HT-29 (cell line): ENCODE data around the gene DUSP28. TPM values are rescaled to one million over a fixed set of nuclear protein-coding genes. Genes with fewer than 3 reads are reported as not detected.
A peak's percentile ranks its signal among the peaks of the same experiment; 100 is the strongest.

Experiments used
- DNase-seq: peaks from one replicate; pipeline ENCODE4 v3.0.0-alpha.2; 2015; ENCODE audit warnings: low spot score
- total RNA-seq: library from RNA; depleted of rRNA; stranded (reverse); fragments of >200 nt; shearing (Covaris generic); gene quantifications from 2 replicates; pipeline ENCODE4 v1.2.3, GENCODE V29; 2014; rRNA removed

The DUSP28 gene
- total RNA-seq, 1 experiment from 2014 or later = 10.0 TPM

DNA sequence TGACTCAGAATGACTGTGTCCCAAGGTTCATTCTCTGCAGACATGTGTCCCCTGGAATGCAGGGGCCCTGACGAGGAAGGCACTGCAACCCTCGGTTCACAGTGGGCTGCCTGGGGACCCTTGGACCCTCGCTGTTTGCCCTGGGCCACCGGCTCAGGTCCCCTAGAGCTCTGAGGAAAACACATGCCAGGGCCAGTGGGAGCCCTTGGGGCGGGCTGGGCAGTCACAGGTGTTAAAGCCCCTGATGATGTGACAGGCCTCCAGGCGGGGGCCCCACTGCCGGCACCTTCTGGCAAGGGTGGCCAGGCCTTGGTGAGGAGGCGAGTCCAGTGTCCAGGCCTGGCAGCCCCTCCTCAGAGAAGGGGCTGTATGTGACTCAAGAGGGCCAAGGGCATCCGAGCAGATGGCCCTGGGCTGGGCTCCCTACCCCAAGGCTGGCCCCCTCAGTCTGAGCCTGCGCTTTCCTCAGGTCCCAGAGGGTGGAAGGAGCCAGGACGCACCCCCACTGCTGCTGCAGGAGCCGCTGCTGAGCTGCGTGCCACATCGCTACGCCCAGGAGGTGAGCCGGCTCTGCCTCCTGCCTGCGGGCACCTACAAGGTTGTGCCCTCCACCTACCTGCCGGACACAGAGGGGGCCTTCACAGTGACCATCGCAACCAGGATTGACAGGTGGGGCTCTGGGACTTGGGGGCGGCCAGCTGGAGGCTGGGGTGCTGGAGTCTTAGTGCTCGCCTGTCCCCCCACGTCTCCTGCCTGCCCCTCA is 37.4 kb downstream of the DUSP28 start:
- no peak for DNase-seq

DNA sequence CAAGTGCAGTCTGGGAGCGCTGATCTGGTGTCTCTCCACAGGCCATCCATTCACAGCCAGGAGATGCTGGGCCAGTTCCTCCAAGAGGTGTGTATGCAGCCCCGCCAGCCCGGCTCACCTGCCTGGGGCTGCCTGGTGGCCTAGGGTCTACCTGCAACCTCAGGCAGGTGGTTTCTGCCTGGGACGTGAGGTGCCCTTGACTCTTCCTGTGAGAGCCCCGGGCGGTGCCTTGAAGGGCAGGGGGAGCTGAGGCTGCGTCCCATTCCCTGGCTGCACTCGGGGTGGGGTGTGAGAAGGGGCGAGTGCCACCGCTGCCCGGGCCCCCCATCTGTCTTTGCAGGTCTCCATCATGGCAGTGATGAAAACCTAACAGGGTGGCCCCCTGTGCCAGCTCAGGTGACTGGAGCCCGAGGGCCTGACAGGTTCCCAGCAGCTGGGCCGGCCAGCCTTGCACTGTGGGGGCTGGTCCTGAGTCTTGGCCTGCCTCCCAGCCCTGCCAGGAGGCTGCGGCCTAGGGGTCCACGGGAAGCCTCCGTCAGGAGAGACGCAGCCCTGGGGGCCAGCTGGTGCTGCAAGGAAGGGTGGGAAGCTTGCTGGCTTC is 38.3 kb downstream of the DUSP28 start:
- no peak for DNase-seq

- DNase-seq = no peak
These were observed 39.0 kb downstream of the DUSP28 start for GRCh38 chr2:240599141-240599583.

GRCh38 chr2:240600451-240600961 is 40.3 kb downstream of the DUSP28 start:
- DNase-seq = no peak

DNA sequence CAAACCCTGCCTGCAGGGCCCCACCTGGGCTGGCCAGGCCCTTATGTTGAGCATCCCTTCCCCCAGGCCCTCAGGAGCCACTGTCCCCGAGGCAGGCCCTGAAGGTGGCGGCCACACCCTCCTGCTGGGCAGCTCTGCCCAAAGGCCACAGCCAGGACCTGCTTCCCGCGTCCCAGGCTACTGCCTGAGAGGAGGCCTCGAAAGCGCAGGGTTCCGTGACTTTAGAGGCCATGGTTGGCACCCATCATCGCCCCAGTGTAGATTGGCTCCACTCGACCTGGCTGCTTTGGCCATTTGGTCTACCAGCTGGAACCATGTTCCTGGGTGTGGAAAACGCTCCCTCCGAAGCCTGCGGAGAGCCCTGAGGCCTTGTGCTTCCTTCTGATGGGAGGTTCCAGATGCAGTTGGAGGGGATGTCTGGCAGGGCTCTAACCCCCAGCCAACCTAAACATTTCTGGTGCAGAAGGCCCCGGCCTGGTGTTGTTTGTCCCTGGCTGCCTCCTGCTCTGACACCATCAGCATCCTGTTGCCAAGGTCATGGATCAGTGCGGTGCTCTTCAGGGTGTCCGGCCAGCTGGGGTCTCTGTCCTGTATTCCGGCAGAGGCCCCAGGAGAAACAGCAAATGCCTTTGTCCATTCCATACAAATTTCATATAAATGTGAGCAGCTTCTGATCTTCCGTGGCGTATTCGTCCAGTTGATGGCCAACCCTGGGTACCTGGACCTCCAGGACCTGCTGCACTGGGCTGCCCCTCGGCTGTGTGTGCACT is 41.1 kb downstream of the DUSP28 start:
- no peak for DNase-seq

DNA sequence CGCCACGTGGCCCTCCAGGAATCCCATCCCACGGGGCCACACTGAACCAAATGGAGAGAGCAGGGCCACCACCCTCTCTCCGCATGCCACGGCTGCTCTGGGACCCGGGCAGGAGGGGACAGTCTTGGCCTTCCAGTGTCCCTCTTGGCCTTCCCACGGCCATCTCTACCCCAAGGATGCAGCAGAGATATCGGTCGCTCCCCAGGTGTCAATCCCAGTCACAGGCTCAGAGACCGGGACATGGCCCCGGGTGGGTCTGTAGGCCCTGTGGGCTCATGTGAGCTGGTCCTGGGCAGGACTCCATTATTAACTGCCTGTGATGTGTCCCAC is 41.6 kb downstream of the DUSP28 start:
- DNase-seq = no peak

DNA sequence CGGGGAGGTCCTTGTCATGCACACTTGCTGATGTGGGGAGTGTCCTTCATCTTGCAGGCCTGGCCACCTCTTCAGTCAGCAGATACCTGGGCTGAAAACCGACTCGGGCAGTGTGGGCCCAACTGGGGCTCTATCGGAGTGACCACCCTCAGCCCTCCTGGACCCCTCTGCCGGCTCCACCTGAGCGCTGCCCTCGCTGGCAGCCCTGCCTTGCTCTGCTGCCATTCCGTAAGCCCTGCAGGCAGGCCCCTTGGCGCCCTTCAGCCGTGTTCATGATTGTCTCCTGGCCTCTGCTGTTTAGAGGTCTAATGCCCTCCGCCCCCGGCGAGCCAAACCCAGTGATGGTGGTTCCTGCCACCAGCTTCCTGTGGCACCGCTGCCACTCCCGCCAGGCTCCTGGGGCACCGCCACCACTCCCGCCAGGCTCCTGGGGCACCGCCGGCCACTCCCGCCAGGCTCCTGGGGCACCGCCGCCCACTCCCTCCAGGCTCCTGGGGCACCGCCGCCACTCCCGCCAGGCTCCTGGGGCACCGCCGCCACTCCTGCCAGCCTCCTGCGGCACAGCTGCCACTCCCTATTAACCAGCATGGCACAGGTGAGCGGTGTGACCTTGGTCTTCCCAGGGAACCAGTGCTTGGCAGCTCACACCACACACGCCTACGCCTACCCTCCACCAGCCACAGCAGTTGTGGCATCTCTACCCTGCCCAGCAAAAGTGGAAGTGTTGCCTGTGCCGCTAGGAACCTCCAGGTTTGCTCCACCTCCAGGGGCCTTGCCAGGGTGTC is 42.3 kb downstream of the DUSP28 start:
- no peak for DNase-seq

GRCh38 chr2:240603081-240603835 is 43.1 kb downstream of the DUSP28 start:
- DNase-seq = no peak

DNA sequence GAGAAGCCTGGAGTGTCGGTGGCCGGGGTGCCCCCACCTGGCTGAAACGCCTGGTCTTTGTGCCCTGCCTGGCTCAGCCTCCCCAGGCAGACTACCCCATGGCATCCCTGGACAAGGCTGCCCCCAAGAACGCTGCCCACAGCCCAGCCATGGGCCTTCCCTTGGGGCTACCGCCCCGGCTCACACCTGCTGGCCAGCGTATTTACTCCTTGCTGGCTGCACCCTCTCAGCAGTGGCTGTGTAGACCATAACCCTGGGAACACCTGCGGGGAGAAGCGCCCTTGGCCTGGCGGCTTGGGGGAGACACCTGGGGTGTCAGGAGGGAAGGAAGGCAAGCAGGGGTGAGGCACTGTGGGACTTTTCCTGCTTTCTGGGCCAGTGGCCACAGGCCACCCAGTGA is 43.7 kb downstream of the DUSP28 start:
- DNase-seq = no peak

DNA sequence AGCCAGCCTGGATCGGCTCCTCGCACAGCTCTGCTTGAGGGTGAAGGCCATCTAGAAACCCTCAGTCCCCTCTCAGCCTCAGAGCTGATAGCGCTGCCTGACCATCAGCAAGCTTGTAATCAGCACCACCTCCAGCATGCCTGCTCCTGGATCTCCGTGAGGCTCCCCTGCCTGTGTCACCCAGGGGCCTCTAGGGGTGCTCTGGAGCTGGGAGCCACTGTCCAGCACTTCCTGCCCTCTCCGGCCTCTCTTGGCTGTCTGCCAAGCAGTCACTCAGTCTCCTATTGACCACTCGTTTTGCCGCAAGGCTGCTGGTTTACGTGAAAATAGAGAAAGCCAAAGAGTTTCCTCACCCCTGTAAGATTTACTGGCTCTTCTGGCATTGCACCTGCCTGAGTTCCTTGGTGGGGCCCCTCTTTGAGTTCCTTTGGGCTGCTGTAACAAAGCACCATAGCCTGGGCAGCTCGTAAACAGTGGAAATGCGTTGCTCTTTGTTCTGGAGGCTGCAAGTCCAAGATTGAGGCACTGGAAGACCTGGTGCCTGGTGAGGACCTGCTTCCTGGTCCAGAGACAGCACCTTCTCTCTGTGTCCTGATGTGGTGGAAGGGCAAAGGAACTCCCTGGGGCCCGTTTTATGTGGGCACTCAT is 44.3 kb downstream of the DUSP28 start:
- DNase-seq = peak; percentile 95

- peak; percentile 85 for DNase-seq
These were observed 45.0 kb downstream of the DUSP28 start for GRCh38 chr2:240604939-240605716.

- DNase-seq = peak; percentile 16
These were observed 45.9 kb downstream of the DUSP28 start for GRCh38 chr2:240605867-240606743.

DNA sequence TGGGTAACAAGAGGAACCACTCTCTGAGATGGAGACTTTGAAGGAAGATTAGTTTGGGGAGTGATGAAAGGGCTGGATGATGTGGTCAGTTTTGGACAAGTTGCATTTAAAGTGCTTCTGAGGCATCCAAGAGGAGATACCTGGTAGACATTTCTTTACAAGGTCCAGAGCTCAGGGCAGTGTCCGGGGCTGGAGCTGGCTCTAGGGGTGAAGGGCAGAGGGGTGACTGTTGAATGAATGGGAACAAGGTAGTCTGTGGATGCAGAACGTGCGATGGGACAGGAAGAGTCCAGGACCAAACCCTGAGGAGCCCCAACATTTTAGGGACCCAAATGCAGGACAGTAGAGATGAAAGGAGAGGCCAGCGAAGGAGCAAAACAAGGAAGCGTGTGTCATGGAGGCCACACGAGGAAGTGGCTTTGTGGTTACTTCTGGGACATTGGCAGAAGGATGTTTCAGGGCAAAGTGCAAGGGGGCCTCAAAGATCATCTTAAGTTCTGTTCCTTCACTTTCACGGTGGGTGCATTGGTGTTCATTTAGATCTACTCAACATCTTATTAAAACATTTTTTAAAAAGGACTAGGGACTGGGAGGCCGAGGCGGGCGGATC is 51.5 kb downstream of the DUSP28 start:
- no peak for DNase-seq

Other genes starting within 250 kb of the DUSP28 start
- 9.9 and 12.3 TPM in 2 replicates for gene GPC1, start 124.7 kb upstream of the DUSP28 start, total RNA-seq
- 26.5 and 29.5 TPM in 2 replicates for gene ANKMY1, start 2.4 kb upstream of the DUSP28 start, total RNA-seq
- gene RNPEPL1, start 8.1 kb downstream of the DUSP28 start, total RNA-seq = 57.9 and 74.9 TPM in 2 replicates
- gene CAPN10, start 26.4 kb downstream of the DUSP28 start, total RNA-seq = 88.3 and 90.2 TPM in 2 replicates
- gene GPR35, start 65.1 kb downstream of the DUSP28 start, total RNA-seq = 176 and 180 TPM in 2 replicates
- not detected in 2 replicates for gene AQP12B, start 122.5 kb downstream of the DUSP28 start, total RNA-seq
- gene AQP12A, start 131.5 kb downstream of the DUSP28 start, total RNA-seq = not detected in 2 replicates